ENCODE data around the gene ZNF579.

The ZNF579 gene

DNA sequence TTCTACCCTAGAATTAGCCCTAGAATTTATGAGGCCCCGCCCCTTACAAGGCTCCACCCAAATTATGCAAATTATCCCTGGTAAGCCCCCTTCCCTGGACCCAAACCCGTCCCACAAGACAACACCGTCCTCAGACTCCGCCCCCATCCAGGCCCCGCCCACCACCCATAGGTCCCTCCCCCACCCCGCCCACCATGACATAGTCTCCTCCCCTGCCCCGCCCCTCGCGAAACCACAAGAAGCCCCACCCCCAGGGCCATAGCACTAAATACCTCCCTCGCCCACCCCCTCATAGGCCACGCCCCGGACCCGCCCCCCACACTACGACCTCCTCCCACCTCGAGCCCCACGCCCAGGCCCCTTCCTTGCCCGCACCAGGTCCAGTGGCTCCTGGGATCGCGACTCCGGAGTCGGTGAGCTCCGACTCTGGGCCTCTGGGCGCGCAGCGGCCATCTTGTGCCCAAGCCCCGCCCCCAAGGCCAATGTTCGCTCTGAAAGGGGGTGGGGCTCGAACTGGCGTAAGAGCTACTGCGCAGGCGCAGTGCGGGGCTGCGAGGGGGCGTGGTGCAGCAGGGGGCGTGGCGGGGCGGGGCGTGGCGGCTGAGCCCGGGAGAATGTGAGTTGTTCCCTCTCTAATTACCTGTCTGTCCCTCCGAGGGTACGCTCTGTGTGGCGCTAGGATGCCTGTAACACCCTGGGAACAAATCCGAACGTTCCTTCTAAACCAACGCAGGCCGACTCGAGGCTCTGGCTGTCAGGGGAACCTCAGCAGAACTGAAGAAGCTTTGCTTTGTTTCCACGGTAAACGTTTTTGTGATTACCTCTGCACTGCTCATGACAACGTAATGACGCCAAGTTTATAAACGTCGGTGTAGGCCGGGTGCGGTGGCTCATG is 43.7 kb upstream of the ZNF579 start, which contains the start of gene ZNF784:
ZNF784 (minus strand) TSS at position 458 of the 895 bp plus-strand sequence; CDS start at position 453, 5 bp downstream.
- Histone ChIP-seq H2AFZ (ENCODE audit: low read depth, low read length) (peak within 1 kb of the TSS; percentile 99), H3K9me3 (ENCODE audit: insufficient read depth, low read length, severe bottlenecking) (no peaks in the 10 kb centered on the region)
- DNase-seq: peak; percentile 92

DNA sequence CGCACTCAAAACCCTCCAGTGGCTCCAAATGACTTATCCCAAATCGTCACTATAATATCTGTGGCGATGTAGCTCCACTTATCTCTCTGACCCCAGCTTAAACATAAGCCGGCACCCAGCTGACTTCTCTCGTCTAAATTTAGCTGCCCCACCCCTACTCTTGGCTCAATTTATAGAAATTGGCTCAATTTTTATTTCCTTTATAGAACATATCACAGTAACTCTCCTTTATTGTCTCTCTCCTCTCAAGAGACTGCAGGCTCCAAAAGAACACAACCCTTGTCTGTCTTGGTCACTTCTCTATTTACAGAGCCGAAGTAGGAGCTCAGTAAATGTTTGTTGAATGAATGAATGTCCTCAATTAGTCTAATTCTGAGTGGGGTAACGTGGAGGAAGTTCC is 42.9 kb upstream of the ZNF579 start:
- Histone ChIP-seq H3K9ac (ENCODE audit: low read depth, low read length) (no peak overlapping the region), H3K27ac (ENCODE audit: low read length) (peak overlapping the region; percentile 39; the same call in 1 of the 2 replicates), H2AFZ (ENCODE audit: low read depth, low read length) (no peak overlapping the region), H3K79me2 (ENCODE audit: insufficient read depth, low read length) (no peaks in the 10 kb centered on the region), H3K4me3 (ENCODE audit: low read depth in 1 of 2, low read length in 2 of 2) (peak overlapping the region; percentile 11 to 61; a peak in 3 of 4 replicates), H3K4me2 (ENCODE audit: insufficient read depth, low read length) (peak overlapping the region; percentile 64), H4K20me1 (ENCODE audit: insufficient read depth, low read length) (no peaks in the 10 kb centered on the region), H3K36me3 (ENCODE audit: insufficient read depth, low read length) (peaks cover 8% of the 10 kb centered on the region), H3K9me3 (ENCODE audit: insufficient read depth, low read length, severe bottlenecking) (no peaks in the 10 kb centered on the region), H3K4me1 (ENCODE audit: insufficient read depth, low read length) (peaks cover 28% of the 10 kb centered on the region), H3K27me3 (ENCODE audit: insufficient read depth, low read length, poor library complexity) (no peaks in the 10 kb centered on the region)
- ATAC-seq (ENCODE audit: insufficient read depth, low read depth) (no peak), DNase-seq (no peak)
- TF ChIP-seq, protein P1, sequence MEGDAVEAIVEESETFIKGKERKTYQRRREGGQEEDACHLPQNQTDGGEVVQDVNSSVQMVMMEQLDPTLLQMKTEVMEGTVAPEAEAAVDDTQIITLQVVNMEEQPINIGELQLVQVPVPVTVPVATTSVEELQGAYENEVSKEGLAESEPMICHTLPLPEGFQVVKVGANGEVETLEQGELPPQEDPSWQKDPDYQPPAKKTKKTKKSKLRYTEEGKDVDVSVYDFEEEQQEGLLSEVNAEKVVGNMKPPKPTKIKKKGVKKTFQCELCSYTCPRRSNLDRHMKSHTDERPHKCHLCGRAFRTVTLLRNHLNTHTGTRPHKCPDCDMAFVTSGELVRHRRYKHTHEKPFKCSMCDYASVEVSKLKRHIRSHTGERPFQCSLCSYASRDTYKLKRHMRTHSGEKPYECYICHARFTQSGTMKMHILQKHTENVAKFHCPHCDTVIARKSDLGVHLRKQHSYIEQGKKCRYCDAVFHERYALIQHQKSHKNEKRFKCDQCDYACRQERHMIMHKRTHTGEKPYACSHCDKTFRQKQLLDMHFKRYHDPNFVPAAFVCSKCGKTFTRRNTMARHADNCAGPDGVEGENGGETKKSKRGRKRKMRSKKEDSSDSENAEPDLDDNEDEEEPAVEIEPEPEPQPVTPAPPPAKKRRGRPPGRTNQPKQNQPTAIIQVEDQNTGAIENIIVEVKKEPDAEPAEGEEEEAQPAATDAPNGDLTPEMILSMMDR (IDR thresholded peaks at IDR 0.05; ENCODE audit: borderline replicate concordance, extremely low read depth, low read length, poor library complexity, severe bottlenecking): no peak
- TF ChIP-seq EZH2 (IDR thresholded peaks at IDR 0.05; ENCODE audit: borderline replicate concordance, low read depth, low read length, severe bottlenecking): no peak

More for the DNA sequence above, 43.7 kb upstream of the ZNF579 start, which contains the start of gene ZNF784:
- no peaks in the 10 kb centered on the region for H3K27me3 ChIP-seq (ENCODE audit: insufficient read depth, low read length, poor library complexity)
- peak; percentile 82 for ATAC-seq (ENCODE audit: insufficient read depth, low read depth)
- H3K36me3 ChIP-seq (ENCODE audit: insufficient read depth, low read length): peaks cover 8% of the 10 kb centered on the region
- no peaks in the 10 kb centered on the region for H4K20me1 ChIP-seq (ENCODE audit: insufficient read depth, low read length)
- peak within 1 kb of the TSS; percentile 25 to 79; a peak in 3 of 4 replicates for H3K4me3 ChIP-seq (ENCODE audit: low read depth in 1 of 2, low read length in 2 of 2)
- peak within 1 kb of the TSS; percentile 98 for H3K4me2 ChIP-seq (ENCODE audit: insufficient read depth, low read length)
- H3K9ac ChIP-seq (ENCODE audit: low read depth, low read length): peak within 1 kb of the TSS; percentile 61
- H3K79me2 ChIP-seq (ENCODE audit: insufficient read depth, low read length): no peaks in the 10 kb centered on the region
- peak within 1 kb of the TSS; percentile 89 for H3K27ac ChIP-seq (ENCODE audit: low read length)
- TF ChIP-seq, protein P1 (IDR thresholded peaks at IDR 0.05; ENCODE audit: borderline replicate concordance, extremely low read depth, low read length, poor library complexity, severe bottlenecking): no peak
- TF ChIP-seq EZH2 (IDR thresholded peaks at IDR 0.05; ENCODE audit: borderline replicate concordance, low read depth, low read length, severe bottlenecking): no peak
- peaks cover 28% of the 10 kb centered on the region for H3K4me1 ChIP-seq (ENCODE audit: insufficient read depth, low read length)

DNA sequence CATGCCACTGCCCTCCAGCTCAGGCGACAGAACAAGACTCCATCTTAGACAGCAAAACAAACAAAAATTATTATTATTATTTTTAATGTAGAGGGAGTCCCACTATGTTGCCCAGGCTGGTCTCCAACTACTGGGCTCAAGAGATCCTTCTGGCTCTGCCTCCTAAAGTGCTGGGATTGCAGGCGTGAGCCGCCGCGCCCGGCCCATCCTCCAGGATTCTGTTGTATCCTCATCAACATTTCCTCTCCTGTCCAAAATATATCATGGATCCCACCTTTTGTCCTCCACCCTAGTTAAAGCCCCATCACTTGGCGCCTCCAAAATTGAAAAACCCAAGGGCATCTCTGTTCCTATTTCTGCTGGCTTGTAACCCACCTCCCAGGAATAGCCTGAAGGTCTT is 42.5 kb upstream of the ZNF579 start:
- peak overlapping the region; percentile 64 for H3K4me2 ChIP-seq (ENCODE audit: insufficient read depth, low read length)
- no peak for TF ChIP-seq EZH2 (IDR thresholded peaks at IDR 0.05; ENCODE audit: borderline replicate concordance, low read depth, low read length, severe bottlenecking)
- TF ChIP-seq, protein P1 (IDR thresholded peaks at IDR 0.05; ENCODE audit: borderline replicate concordance, extremely low read depth, low read length, poor library complexity, severe bottlenecking): no peak

More for the DNA sequence above, 42.5 kb upstream of the ZNF579 start:
- H3K27me3 ChIP-seq (ENCODE audit: insufficient read depth, low read length, poor library complexity): no peaks in the 10 kb centered on the region
- H3K27ac ChIP-seq (ENCODE audit: low read length): no peak overlapping the region
- H2AFZ ChIP-seq (ENCODE audit: low read depth, low read length): no peak overlapping the region
- no peaks in the 10 kb centered on the region for H4K20me1 ChIP-seq (ENCODE audit: insufficient read depth, low read length)
- H3K79me2 ChIP-seq (ENCODE audit: insufficient read depth, low read length): no peaks in the 10 kb centered on the region
- peaks cover 28% of the 10 kb centered on the region for H3K4me1 ChIP-seq (ENCODE audit: insufficient read depth, low read length)
- DNase-seq: no peak
- H3K9me3 ChIP-seq (ENCODE audit: insufficient read depth, low read length, severe bottlenecking): no peaks in the 10 kb centered on the region
- no peak for ATAC-seq (ENCODE audit: insufficient read depth, low read depth)
- H3K36me3 ChIP-seq (ENCODE audit: insufficient read depth, low read length): peaks cover 8% of the 10 kb centered on the region
- H3K4me3 ChIP-seq (ENCODE audit: low read depth in 1 of 2, low read length in 2 of 2): no peak overlapping the region
- no peak overlapping the region for H3K9ac ChIP-seq (ENCODE audit: low read depth, low read length)

All from DND-41 (cell line).